Neutrophil (primary cell): Measurements from ENCODE around the gene CCL26.
"Not testable (repeated sequence)": the region's sequence is repeated elsewhere in the genome, so short reads cannot be mapped to it uniquely, and the experiment has no call there.

ENCODE experiments used
- H3K27ac ChIP-seq: fragments of 200-600 bp; sonication (generic); 2 replicates; pipeline ENCODE4 v1.5.1; 2016; ENCODE audit warnings: mild to moderate bottlenecking, moderate library complexity
- H3K27me3 ChIP-seq: fragments of 200-600 bp; sonication (generic); 2 replicates; pipeline ENCODE4 v1.6.0; 2016; ENCODE audit warnings: mild to moderate bottlenecking
- H3K36me3 ChIP-seq: fragments of 200-600 bp; sonication (generic); 2 replicates; pipeline ENCODE4 v1.5.1; 2017
- H3K4me1 ChIP-seq, 2 experiments: fragments of 200-600 bp in 1 of 2; sonication (generic) in 1 of 2; 1 replicate in 1 of 2; 2 replicates in 1 of 2; pipeline versions ENCODE4 v1.5.1 to v1.6.1; 2013 to 2016; ENCODE audit warnings: low read depth in 1 of 2, low read length in 1 of 2, mild to moderate bottlenecking in 1 of 2, moderate library complexity in 1 of 2; ENCODE audit not compliant: control insufficient read depth in 1 of 2, insufficient read depth in 1 of 2
- H3K4me3 ChIP-seq, 2 experiments: fragments of 200-600 bp in 1 of 2; sonication (generic) in 1 of 2; 1 replicate in 1 of 2; 2 replicates in 1 of 2; pipeline ENCODE4 v1.5.1; 2013 to 2016; ENCODE audit warnings: low read depth in 1 of 2, low read length in 1 of 2, mild to moderate bottlenecking in 1 of 2, moderate library complexity in 1 of 2
- H3K9me3 ChIP-seq: fragments of 200-600 bp; sonication (generic); 2 replicates; pipeline ENCODE4 v1.5.1; 2016
- CTCF ChIP-seq: fragments of 200-600 bp; sonication (generic); IDR thresholded peaks from 2 replicates; pipeline ENCODE4 v1.5.1; 2016; ENCODE audit warnings: antibody characterized with exemption

CCL26 gene

DNA sequence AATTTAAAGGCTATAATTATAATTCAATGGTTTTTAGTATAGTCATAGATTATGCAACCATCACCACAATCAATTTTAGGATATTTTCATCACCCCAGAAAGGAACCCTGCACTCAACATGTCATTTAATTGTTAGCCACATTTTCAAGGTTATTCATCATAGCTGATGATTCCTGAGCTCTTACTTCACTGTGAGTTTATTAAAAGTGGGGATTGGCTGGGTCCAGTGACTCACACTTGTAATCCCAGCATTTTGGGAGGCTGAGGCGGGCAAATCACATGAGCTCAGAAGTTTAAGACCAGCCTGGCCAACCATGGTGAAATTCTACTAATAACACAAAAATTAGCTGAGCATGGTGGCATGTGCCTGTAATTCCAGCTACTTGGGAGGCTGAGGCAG lies 787 bp downstream of the CCL26 start:
- no peaks in the 10 kb centered on the region for H3K9me3 ChIP-seq
- H3K27me3 ChIP-seq, result no peaks in the 10 kb centered on the region
- TF ChIP-seq CTCF, result no peak
- H3K4me1 ChIP-seq, result no peaks in the 10 kb centered on the region
- H3K27ac ChIP-seq, result no peak overlapping the region
- no peak overlapping the region for H3K4me3 ChIP-seq
- H3K36me3 ChIP-seq, result no peaks in the 10 kb centered on the region

DNA sequence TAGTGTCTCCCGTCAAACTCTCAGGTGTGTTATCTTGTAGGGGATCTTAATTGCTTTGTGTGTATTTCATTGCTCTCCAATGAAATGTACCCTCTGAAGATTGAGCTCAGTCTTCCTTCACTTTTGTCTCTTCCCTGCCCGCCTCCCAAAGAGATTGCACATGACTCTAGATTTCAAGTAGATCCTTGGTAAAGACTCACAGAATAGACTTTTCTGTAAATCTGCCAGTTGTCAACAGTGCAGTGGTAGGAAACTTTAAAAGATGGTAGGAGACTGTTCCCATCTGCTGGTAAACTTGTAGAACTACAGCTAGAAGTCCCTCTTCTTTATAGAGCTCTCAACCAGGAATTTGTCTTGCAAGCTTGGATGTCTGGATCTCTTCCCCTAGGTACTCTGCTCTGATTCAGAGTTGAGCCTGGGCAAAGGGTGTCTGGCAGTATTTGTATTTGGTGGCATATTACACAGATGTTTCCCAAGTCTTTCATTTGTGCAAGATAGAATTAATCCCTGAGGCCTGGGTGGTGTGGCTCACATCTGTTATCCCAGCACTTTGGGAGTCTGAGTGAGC lies 9.6 kb downstream of the CCL26 start:
- no peak for TF ChIP-seq CTCF
- H3K9me3 ChIP-seq, result no peaks in the 10 kb centered on the region

DNA sequence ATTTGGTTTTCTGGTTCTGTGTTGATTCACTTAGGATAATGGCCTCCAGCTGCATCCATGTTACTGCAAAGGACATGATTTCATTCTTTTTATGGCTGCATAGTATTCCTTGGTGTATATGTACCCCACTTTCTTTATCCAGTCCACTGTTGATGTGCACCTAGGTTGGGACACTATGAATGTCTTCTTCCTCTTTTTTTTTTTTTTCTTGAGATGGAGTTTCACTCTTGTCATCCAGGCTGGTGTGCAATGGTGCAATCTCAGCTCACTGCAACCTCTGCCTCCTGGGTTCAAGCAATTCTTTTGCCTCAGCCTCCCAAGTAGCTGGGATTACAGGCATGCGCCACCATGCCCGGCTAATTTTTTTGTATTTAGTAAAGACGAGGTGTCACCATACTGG lies 10.2 kb downstream of the CCL26 start:
- H3K27me3 ChIP-seq, H3K4me3 ChIP-seq, H3K27ac ChIP-seq, H3K9me3 ChIP-seq, H3K36me3 ChIP-seq, H3K4me1 ChIP-seq: not testable (repeated sequence)

More for the DNA sequence above, 9.6 kb downstream of the CCL26 start:
- H3K4me3 ChIP-seq, result no peak overlapping the region
- no peaks in the 10 kb centered on the region for H3K27me3 ChIP-seq
- H3K4me1 ChIP-seq, result no peaks in the 10 kb centered on the region
- H3K36me3 ChIP-seq, result no peaks in the 10 kb centered on the region
- H3K27ac ChIP-seq, result no peak overlapping the region

DNA sequence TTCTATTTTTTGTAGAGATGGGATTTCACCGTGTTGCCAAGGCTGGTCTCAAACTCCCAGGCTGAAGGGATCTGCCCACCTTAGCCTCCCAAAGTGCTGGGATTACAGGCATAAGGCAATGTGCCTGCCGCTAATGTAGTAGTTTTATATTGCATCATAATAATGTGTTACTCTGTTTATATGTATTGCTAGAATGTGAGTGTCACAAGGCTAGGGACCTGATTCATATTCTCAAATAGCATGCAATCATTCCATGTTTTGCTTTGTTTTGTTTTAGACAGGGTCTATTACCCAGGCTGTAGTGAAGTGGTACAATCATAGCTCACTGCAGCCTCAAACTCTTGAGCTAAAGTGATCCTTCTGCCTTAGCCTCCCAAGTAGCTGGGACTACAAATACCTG lies 13.5 kb downstream of the CCL26 start:
- H3K4me1 ChIP-seq, result no peaks in the 10 kb centered on the region
- H3K27me3 ChIP-seq, result no peaks in the 10 kb centered on the region
- no peak overlapping the region for H3K4me3 ChIP-seq
- no peaks in the 10 kb centered on the region for H3K9me3 ChIP-seq
- H3K36me3 ChIP-seq, result no peaks in the 10 kb centered on the region
- no peak for TF ChIP-seq CTCF
- H3K27ac ChIP-seq, result no peak overlapping the region

- Histone ChIP-seq H3K27me3 (no peaks in the 10 kb centered on the region), H3K9me3 (no peaks in the 10 kb centered on the region), H3K4me3 (no peak overlapping the region), H3K27ac (no peak overlapping the region), H3K36me3 (no peaks in the 10 kb centered on the region), H3K4me1 (no peaks in the 10 kb centered on the region)
- no peak for TF ChIP-seq CTCF
Measured at GRCh38 chr7:75757860-75758259, 14.2 kb downstream of the CCL26 start.

DNA sequence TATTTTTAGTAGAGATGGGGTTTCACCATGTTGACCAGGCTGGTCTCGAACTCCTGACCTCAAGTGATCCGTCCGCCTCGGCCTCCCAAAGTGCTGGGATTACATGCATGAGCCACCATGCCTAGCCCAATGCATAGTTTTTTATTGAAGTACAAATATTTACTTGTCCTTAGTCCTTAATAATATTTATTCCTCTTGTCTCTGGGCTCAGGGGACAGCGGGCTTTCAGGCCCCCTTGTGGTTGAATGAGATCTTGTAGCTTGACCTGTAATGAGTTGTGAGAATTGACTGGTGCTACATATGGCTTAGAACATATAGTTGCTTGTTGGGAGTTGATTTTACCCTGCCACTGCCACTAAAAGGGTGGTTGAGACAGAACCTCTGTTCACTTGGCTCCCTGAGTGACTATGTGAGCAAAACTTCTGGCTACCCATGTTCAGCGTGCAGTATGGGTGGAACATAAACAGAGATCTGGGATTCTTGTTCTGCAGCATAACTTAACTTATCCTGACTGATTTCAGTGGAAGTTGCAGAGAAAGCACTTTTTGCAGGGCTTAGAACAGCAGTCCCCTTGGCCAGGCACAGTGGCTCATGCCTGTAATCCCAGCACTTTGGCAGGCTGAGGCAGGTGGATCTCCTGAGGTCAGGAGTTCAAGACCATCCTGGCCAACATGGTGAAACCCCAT lies 14.9 kb downstream of the CCL26 start:
- Histone ChIP-seq H3K4me3 (no peak overlapping the region), H3K9me3 (no peaks in the 10 kb centered on the region), H3K4me1 (no peaks in the 10 kb centered on the region), H3K27ac (no peak overlapping the region), H3K27me3 (no peaks in the 10 kb centered on the region), H3K36me3 (no peaks in the 10 kb centered on the region)
- no peak for TF ChIP-seq CTCF
